HEK293T (cell line): ENCODE measurements around the gene CHRNG.

Source experiments
- CTCF ChIA-PET: fragments of 350-600 bp; formaldehyde crosslinking; extraction: SDS; loops from one replicate; lab custom pipeline; 2021; ENCODE audit warnings: antibody characterized with exemption, inconsistent platforms; lab: Yijun Ruan, JAX
- POLR2A ChIA-PET: fragments of 350-600 bp; formaldehyde crosslinking; extraction: SDS; loops from one replicate; lab custom pipeline; 2020; ENCODE audit warnings: antibody characterized with exemption, inconsistent platforms; lab: Yijun Ruan, JAX
- DNase-seq: peaks from one replicate; pipeline ENCODE4 v3.0.0; 2012; ENCODE audit warnings: mixed read lengths; ENCODE audit errors: extremely low spot score
- ARNT ChIP-seq: fragments of 450-650 bp; IDR thresholded peaks from 2 replicates; pipeline ENCODE4 v1.6.1; 2017; ENCODE audit warnings: mild to moderate bottlenecking
- BHLHE40 ChIP-seq: fragments of 450-650 bp; IDR thresholded peaks from 2 replicates; pipeline ENCODE4 v1.6.1; 2016; ENCODE audit warnings: mild to moderate bottlenecking, moderate library complexity, borderline replicate concordance
- CTBP1 ChIP-seq: fragments of 450-650 bp; IDR thresholded peaks from 2 replicates; pipeline ENCODE4 v1.6.1; 2016; ENCODE audit warnings: borderline replicate concordance
- ELF4 ChIP-seq: fragments of 450-650 bp; IDR thresholded peaks from 2 replicates; pipeline ENCODE4 v1.6.1; 2017; ENCODE audit warnings: antibody characterized with exemption
- FOXA1 ChIP-seq: fragments of 450-650 bp; IDR thresholded peaks from 2 replicates; pipeline ENCODE4 v1.6.1; 2016; ENCODE audit warnings: mild to moderate bottlenecking
- FOXK2 ChIP-seq: fragments of 450-650 bp; IDR thresholded peaks from 2 replicates; pipeline ENCODE4 v1.6.1; 2016; ENCODE audit warnings: mild to moderate bottlenecking
- FOXM1 ChIP-seq: fragments of 450-650 bp; IDR thresholded peaks from 2 replicates; pipeline ENCODE4 v1.6.1; 2017; ENCODE audit warnings: mild to moderate bottlenecking, borderline replicate concordance
- HDGF ChIP-seq: fragments of 450-650 bp; IDR thresholded peaks from 2 replicates; pipeline ENCODE4 v1.6.1; 2017; ENCODE audit warnings: antibody characterized with exemption, borderline replicate concordance
- L3MBTL2 ChIP-seq: fragments of 450-650 bp; conservative IDR thresholded peaks from 2 replicates; pipeline ENCODE4 v1.6.1; 2016; ENCODE audit warnings: mild to moderate bottlenecking
- LEF1 ChIP-seq: fragments of 450-650 bp; IDR thresholded peaks from 2 replicates; pipeline ENCODE4 v1.6.1; 2017; ENCODE audit warnings: mild to moderate bottlenecking, borderline replicate concordance
- NFRKB ChIP-seq: fragments of 450-650 bp; IDR thresholded peaks from 2 replicates; pipeline ENCODE4 v1.6.1; 2016; ENCODE audit warnings: mild to moderate bottlenecking, moderate library complexity
- SP1 ChIP-seq: fragments of 450-650 bp; IDR thresholded peaks from 2 replicates; pipeline ENCODE4 v1.6.1; 2017
- SUZ12 ChIP-seq: fragments of 450-650 bp; IDR thresholded peaks from 2 replicates; pipeline ENCODE4 v1.6.1; 2016; ENCODE audit warnings: mild to moderate bottlenecking
- TARDBP ChIP-seq: fragments of 450-650 bp; IDR thresholded peaks from 2 replicates; pipeline ENCODE4 v1.6.1; 2016
- ZNF384 ChIP-seq: fragments of 450-650 bp; IDR thresholded peaks from 2 replicates; pipeline ENCODE4 v1.6.1; 2016
- TF ChIP-seq, protein P1 (sequence below): fragments of 450-650 bp; IDR thresholded peaks from 2 replicates; pipeline ENCODE4 v1.6.1; 2016

CHRNG gene

DNA sequence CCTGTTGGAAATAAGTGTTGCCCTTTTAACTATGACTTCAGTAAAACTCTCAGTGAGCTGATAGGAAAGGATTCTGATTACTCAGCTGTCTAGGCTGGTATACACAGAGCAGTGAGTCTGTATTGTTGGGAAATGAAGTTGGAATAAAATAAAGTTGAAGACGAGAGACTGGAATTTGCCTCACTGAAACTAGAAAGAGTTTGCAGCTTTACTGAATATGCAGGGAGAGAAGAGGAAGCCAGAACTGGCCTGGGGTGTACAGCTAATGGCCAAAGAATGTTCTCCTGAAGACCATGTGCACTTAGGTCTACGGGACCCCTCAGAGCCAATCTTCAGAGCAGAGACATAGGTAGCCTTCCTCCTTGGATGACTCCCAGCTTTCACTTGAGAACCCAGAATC, 37.5 kb downstream of the CHRNG start:
- ChIA-PET CTCF (no interaction called here), POLR2A (no interaction called here)
- no peak for TF ChIP-seq HDGF
- no peak for DNase-seq

DNA sequence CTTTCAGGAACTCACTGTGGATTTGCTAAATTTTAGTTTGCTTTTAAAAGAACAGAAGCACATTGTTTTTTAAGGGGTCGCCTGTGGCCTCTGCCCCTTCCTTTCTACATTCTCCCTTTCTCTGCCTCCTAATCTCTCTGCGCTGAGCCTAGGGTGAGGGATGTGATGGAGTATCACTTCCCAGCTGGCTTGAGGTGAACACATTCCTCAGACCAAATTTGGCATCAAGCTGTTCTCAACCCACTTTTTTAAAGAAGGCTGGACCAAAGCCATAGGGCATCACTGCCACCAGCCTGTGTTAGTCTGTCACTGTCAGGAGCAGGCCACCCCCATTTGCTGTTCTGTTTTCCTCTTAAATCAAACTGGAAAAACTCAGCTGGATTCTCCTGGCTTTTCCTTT, 38.3 kb downstream of the CHRNG start:
- no peak for DNase-seq
- POLR2A ChIA-PET = no interaction called here
- TF ChIP-seq HDGF (no peak), SUZ12 (no peak), BHLHE40 (no peak), FOXK2 (no peak)
- CTCF ChIA-PET = interaction anchor here (0.6 kb wide), 1 partner anchor 23 kb away, joined by 6 read pairs; no protein-coding TSS in a partner anchor

DNA sequence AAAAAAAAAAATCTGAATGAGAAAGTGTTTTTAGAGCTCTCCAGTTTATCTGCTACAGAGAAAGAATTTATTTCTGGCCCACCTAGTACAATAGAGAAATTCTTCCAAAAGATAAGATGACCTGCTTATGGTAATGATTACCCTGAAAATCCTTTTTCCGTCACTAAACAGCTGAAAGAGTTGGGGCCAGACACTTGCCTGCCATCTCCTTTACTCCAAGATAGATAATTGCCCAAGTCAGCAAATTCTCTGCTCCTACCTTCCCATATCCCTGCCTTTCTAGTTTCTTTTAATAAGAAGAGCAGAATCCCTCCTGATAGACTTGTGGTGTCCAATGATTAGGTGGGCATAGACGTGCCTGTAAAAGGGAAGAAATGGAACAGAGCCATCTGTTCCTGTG, 39.1 kb downstream of the CHRNG start:
- CTCF ChIA-PET = interaction anchor here (0.6 to 0.7 kb wide), 2 partner anchors 23 to 27 kb away, joined by 6 to 7 read pairs; no protein-coding TSS in a partner anchor
- POLR2A ChIA-PET = no interaction called here
- DNase-seq = no peak
- TF ChIP-seq BHLHE40 (no peak), NFRKB (no peak), L3MBTL2 (no peak)

DNA sequence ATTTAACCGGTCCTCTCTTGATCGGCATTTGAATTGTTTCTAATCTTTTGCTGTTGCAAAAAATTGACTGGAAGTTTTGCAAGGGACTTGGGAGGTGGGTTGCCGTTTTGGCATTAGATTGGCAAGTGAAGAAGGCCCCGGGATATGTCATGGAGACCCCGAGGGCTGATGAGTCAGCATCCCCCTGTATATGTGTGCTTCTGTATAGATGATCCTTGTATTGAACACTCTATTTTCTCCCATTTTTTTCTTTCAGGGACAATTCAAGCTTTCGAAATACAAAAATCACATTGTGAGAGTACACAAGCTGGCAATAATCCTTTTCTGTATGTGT, 41.1 kb downstream of the CHRNG start:
- POLR2A ChIA-PET = no interaction called here
- CTCF ChIA-PET = no interaction called here
- TF ChIP-seq, protein P1, sequence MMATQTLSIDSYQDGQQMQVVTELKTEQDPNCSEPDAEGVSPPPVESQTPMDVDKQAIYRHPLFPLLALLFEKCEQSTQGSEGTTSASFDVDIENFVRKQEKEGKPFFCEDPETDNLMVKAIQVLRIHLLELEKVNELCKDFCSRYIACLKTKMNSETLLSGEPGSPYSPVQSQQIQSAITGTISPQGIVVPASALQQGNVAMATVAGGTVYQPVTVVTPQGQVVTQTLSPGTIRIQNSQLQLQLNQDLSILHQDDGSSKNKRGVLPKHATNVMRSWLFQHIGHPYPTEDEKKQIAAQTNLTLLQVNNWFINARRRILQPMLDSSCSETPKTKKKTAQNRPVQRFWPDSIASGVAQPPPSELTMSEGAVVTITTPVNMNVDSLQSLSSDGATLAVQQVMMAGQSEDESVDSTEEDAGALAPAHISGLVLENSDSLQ = no peak
- no peak for TF ChIP-seq HDGF
- TF ChIP-seq FOXA1 = no peak
- TF ChIP-seq NFRKB = no peak
- no peak for TF ChIP-seq ZNF384
- TF ChIP-seq BHLHE40 = no peak
- TF ChIP-seq CTBP1 = no peak
- no peak for TF ChIP-seq LEF1
- no peak for TF ChIP-seq FOXK2
- TF ChIP-seq TARDBP = no peak
- TF ChIP-seq ARNT = no peak
- no peak for TF ChIP-seq SUZ12
- TF ChIP-seq L3MBTL2 = no peak
- no peak for TF ChIP-seq SP1
- TF ChIP-seq FOXM1 = no peak
- TF ChIP-seq ELF4 = no peak
- no peak for DNase-seq

DNA sequence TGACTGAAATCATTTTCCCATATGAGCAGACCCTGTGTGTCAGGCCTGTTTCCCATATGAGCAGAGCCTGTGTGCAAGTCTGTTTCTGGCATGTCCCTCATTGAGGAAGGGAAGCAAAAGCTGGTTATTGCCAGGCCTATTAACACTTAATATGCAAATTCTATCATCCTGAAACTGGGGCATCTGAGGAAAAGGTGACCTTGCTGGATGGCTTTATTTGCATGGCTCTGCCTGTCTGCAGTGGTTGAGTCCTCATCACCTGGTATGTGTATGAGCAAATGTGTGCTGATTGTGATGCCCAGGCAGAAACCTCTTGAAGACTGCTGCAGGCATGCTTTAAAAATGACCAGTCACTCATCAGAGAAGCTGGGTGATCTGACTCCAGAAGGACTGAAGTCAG, 42.2 kb downstream of the CHRNG start:
- ChIA-PET POLR2A (no interaction called here), CTCF (no interaction called here)
- TF ChIP-seq NFRKB = no peak
- no peak for TF ChIP-seq FOXA1
- no peak for TF ChIP-seq TARDBP
- TF ChIP-seq SUZ12 = no peak
- TF ChIP-seq, protein P1 = no peak
- no peak for TF ChIP-seq ZNF384
- TF ChIP-seq CTBP1 = no peak
- TF ChIP-seq ARNT = no peak
- TF ChIP-seq BHLHE40 = no peak
- no peak for TF ChIP-seq L3MBTL2
- no peak for TF ChIP-seq ELF4
- TF ChIP-seq SP1 = no peak
- TF ChIP-seq FOXK2 = no peak
- TF ChIP-seq LEF1 = no peak
- no peak for TF ChIP-seq HDGF
- TF ChIP-seq FOXM1 = no peak
- DNase-seq = no peak

DNA sequence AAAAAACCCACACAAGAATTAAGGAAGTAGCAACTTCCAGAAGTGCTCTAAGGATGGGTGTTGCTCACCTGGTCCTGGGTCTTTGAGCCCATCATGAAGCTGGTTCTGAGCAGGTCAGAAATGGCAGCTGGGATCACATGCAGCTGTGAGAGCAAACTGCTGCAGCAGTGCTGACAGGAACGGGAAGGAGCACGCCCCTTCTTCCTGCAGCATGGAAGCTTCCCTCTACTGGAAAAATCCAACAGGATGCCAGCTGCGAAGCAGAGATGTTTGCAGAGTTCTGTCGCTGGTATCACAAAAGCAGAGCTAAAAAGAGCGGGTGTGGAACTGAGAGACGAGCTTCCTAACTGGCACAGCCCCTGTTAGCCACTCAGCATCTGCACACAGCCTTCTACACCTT, 44.7 kb downstream of the CHRNG start:
- no peak for DNase-seq
- TF ChIP-seq SP1 (no peak), FOXK2 (no peak), NFRKB (no peak), ELF4 (no peak), FOXA1 (no peak), TARDBP (no peak)
- ChIA-PET CTCF (interaction anchor here (0.6 to 0.8 kb wide), 2 partner anchors 21 to 23 kb away, joined by 3 to 5 read pairs; no protein-coding TSS in a partner anchor), POLR2A (no interaction called here)

DNA sequence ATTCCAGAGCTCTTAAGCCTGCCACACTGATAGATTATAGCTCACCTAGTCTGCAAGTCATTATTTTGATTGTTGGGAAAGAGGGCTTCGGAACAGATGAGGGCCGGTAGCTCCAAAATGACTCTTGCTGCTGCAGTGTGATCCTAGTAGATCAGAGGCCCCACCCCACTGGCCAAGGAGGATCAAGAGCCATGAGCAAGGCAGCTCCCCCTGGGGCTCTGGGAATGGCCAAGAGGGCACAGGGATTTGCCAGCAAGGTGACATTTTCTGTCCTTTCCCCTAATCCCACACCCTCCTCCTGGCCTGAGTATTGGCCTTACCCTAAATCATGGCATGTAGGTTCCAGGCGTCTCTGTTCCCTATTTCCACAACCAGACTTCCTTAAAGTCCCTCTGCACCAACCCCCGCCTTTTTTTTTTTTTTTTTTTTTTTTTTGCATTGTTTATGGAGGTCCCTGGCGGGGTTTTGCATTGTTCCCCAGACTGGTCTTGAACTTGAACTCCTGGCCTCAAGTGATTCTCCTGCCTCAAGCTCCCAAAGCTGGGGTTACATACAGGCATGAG, 47.5 kb downstream of the CHRNG start:
- ChIA-PET POLR2A (no interaction called here), CTCF (no interaction called here)
- TF ChIP-seq SUZ12 = no peak
- no peak for TF ChIP-seq ELF4
- TF ChIP-seq FOXM1 = no peak
- no peak for TF ChIP-seq BHLHE40
- no peak for TF ChIP-seq FOXK2
- TF ChIP-seq NFRKB = no peak
- TF ChIP-seq HDGF = no peak
- TF ChIP-seq, protein P1 = no peak
- TF ChIP-seq LEF1 = no peak
- TF ChIP-seq TARDBP = no peak
- TF ChIP-seq FOXA1 = no peak
- no peak for TF ChIP-seq CTBP1
- no peak for TF ChIP-seq ZNF384
- TF ChIP-seq SP1 = no peak
- no peak for DNase-seq
